GM21447 (cell line): ENCODE measurements around the gene GNG3.
"Not testable (repeated sequence)": the region's sequence is repeated elsewhere in the genome, so short reads cannot be mapped to it uniquely, and the experiment has no call there.

Experiments used
- ATAC-seq: cut with Tn5 transposase; IDR thresholded peaks from one replicate; pipeline ENCODE4 v1.9.1; 2021; ENCODE audit not compliant: unreplicated experiment

Gene GNG3

GRCh38 chr11:62687508-62688396 lies 19.7 kb upstream of the GNG3 start:
- ATAC-seq: no peak

- no peak for ATAC-seq
Measured at GRCh38 chr11:62688491-62688890, 19.0 kb upstream of the GNG3 start.

DNA sequence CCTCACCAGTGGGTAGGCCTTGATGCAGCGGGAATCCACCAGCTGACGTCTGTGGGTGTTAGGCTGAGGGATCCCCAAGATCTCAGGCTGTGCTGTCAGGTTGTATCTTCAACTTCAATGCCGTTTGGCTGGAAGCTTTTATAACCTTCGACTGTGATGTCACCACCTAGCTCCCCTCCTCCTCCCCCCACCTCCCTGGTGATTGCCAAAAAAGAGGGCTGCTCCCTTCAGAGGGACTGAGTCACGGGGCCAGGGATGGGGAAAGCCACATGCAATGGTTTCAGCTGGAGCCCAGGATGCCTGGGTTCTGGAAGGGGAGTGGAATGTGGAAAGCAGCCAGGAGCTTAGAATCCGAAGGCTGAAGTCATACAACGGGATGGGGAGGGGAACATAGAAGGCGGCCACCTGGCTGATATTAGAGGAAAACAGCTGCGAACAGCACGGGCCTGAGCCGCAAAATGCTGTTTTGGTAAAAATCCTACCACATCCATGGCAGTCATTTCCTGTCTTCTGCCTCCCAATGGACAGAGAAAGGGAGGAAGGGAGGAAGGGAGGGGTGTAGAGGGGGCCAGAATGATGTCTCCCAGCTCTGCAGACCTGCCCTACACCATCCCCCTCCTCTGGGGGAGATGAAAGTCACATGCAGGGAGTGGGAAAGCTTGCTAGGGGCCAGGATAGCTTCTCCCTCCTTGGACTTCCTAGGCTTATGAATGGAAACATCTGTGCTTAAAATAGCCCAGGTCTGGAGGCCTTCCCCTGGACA lies 17.9 kb upstream of the GNG3 start, which contains the start of gene LRRN4CL:
Gene LRRN4CL, minus strand, starts transcription at position 110 of the 763 bp plus-strand sequence. CDS start 1,022 bp downstream, outside the sequence.
- no peak for ATAC-seq

- not testable (repeated sequence) for ATAC-seq
Measured at GRCh38 chr11:62693624-62694023, 13.9 kb upstream of the GNG3 start.

DNA sequence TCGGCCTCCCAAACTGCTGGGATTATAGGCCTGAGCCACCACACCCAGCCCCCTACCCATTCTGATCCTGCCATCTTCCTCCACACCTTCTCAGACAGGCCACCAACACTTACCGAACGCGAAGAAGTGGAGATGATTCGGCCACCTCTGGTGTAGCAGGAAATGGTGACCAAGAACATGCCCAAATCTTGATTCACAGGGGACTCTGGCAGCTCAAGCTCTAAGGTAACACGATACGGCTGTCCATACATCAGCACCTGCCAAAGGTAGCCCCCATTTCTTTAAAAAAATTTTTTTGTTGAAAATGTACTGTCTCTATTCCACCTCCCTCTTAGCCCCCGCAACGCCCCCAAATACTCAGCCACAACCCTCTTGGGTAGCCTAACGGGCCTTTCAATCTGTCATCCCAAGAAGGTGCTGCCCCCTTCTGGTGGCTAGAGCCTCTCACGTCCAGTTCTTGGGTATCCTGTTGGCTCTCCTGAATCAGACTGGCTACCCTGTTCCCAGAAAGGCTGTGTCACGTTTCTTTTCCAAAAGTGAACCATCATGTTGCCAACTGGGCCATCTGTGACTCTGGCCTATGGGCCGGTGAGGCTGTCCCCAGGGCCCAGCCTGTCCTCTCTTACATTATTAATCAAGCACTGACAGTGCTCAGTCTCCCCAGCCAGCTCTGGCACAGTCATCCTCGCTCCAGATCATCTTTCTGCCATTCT lies 12.9 kb upstream of the GNG3 start:
- no peak for ATAC-seq

GRCh38 chr11:62702246-62702645 lies 5.2 kb upstream of the GNG3 start:
- ATAC-seq: no peak

DNA sequence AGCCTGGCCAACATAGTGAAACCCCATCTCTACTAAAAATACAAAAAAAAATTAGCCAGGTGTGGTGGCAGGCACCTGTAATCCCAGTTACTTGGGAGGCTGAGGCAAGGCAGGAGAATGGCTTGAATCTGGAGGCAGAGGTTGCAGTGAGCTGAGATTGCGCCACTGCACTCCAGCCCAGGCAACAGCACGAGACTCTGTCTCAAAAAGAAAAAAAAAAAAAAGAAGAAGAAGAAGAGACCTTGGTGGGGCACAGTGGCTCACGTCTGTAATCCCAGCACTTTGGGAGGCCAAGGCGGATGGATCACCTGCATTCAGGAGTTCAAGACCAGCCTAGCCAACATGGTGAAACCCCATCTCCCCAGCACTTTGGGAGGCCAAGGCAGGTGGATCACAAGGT lies 3.6 kb upstream of the GNG3 start:
- ATAC-seq: not testable (repeated sequence)

DNA sequence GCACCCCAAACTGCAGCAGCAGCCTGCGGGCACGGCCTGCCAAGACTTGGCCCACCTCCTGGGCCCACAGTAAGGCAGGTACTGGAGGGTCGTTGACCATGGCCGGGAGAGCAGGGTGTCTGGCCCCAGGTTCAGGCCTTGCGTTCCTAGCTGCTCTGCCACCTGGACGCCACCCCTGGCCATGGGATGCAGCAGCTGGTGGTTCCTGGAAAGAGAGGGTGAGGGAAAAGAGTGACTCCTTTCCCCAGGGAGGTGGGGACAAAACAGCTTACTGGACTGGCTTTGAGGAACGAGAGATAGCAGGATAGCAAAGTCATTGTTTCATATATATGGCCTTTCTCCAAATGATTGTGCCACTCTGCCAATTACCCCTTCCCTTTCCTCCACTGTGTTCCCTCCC lies 2.1 kb upstream of the GNG3 start:
- no peak for ATAC-seq

DNA sequence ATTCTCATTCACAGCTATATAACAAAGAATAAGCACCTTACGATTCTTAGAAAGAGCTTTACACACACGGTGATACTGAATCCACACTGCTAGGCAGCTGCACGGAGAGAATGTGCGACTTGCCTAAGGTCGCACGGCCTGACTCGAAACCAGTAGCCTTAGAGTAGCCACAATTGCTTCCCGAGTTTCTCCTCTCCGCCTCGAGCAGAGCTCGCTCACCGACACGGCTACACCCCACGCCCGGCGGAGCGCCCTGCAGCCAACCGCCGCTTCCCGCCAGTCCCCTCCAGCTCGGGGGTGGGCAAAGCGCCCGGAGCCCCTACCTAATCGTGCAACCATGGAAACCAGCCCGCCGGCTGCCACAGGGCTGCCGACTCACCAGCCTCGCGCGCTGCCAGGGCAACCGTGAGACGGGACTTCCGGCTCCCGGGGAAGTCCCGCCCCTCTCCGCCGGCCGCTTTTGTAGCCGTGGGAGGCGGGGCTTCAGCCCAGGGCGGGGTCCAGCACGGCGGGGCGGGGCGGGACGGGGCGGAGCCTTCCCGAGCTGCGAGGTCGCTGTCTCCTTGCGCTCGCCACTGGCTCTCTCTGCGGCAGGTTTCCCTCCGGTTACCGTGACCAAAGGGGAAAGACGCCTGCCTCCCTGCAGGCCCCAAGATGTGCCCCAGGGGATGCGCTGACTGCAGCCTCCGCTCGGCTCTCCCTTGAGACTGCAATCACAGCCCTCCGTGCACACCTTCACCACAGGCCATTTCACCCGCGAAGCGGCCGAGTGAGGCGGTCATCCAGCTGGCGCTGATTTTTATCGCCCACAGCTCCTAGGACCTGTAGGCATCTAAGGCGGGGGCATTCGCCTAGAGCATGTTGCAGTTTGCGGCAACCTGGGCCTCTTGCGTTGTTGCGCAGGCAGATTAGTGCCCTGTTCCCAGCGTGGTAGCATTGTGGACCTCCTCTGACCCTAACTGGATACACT lies 1.3 kb upstream of the GNG3 start:
- ATAC-seq: no peak

GRCh38 chr11:62706850-62707247 lies 627 bp upstream of the GNG3 start:
- no peak for ATAC-seq

GRCh38 chr11:62708392-62708791 lies 916 bp downstream of the GNG3 start:
- ATAC-seq: no peak

- ATAC-seq: no peak
Measured at GRCh38 chr11:62708793-62709192, 1.3 kb downstream of the GNG3 start.

- peak; percentile 65 for ATAC-seq
Measured at GRCh38 chr11:62709247-62710000, 1.9 kb downstream of the GNG3 start.

GRCh38 chr11:62710001-62710345 lies 2.5 kb downstream of the GNG3 start:
- no peak for ATAC-seq

DNA sequence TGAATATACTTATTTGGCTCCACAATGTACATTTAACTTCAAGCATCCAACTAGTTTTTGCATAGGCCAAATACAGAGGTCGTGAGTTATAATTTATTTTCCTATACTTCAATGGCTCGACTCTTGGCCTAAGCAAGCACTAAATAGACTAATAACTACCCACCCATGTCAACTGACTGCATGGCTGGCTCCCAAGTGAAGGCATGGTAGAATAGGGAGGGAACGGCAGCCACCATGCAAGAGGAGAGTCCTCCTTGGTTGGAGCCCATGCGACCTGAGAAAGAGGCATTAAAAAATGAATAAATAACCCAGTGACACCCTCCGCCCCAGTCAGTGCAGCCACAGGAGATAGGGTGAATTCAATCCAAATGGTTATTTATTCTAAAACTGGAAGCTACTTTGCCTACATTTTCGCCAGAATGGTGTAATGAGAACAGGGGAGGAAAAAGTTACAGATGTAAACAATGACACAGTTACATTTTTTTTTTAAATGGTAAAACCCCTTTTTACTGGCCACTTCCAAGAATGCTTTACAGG lies 4.9 kb downstream of the GNG3 start:
- ATAC-seq: no peak

GRCh38 chr11:62712861-62713260 lies 5.4 kb downstream of the GNG3 start:
- no peak for ATAC-seq

DNA sequence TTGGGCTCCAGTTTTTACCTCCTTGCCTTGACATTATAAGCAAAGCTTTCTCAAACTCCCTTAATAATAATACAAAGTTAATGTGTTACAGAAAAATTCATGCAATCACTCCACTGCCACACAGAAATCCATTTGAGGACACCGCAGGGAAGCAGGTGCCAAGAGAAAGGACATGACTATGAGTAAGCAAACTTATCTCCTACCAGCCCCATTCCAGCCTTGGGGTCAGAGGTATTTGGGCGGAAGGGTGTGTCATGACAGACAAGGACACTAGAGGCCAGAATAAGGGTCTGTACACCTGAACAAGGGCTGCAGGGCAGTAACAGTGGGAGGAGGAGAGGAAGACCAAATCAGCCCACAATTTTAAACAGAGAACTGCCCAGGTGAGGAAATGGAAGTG lies 5.9 kb downstream of the GNG3 start:
- ATAC-seq: no peak

DNA sequence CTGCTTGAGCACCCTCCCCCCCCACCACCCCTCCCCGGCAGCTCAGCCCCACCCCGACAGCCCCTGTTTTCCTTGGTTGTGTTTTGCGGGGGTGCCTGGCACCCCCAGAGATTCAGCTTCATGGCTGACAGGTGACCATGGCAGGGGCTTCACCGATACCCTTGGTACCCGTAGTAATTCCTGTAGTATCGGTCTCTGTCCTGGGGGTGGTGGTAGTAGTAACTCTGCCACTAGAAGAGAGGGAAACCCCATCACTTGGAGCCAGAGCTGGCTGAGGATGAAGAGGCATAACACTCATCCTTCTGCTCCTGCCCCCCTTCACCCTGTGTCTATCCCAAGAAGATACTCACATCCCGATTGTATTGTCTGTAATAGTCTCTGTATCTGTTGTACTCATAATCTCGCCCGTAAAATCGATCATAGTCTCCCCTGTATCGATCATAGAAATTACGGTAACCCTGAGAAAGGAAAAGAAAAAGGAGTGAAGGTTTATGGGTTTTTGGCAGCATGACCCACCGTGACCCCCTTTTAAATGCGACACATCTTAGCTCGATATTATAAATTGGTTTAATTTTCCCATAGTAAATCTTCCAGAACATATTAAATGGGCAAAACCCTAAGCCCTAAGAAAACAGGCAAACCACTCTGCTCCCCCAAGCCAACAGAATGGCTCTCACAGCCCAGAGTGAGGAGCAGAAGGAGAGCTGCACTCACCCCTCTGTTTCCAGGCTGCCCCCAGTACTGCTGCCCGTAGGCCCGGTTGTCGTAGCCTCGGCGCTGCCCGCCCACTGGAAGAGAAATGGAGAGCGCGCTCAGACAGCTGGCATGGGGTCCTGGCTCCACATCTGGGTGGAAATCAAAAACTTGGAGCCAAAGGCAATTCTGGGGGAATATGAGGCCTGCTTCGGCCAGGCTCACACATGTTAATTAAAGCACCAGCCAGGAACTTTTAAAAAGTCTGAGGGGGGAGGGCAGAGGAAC lies 8.0 kb downstream of the GNG3 start:
- no peak for ATAC-seq
